ENCODE results near the gene P2RY6.
A peak's percentile ranks its signal among the peaks of the same experiment; 100 is the strongest.
"Not testable (repeated sequence)": the region's sequence is repeated elsewhere in the genome, so short reads cannot be mapped to it uniquely, and the experiment has no call there.

The P2RY6 gene

GRCh38 chr11:73274191-73274590 lies 2.1 kb downstream of the P2RY6 start:
- not testable (repeated sequence) for H3K27ac ChIP-seq; DNase-seq (ENCODE audit: low read depth, low spot score)

DNA sequence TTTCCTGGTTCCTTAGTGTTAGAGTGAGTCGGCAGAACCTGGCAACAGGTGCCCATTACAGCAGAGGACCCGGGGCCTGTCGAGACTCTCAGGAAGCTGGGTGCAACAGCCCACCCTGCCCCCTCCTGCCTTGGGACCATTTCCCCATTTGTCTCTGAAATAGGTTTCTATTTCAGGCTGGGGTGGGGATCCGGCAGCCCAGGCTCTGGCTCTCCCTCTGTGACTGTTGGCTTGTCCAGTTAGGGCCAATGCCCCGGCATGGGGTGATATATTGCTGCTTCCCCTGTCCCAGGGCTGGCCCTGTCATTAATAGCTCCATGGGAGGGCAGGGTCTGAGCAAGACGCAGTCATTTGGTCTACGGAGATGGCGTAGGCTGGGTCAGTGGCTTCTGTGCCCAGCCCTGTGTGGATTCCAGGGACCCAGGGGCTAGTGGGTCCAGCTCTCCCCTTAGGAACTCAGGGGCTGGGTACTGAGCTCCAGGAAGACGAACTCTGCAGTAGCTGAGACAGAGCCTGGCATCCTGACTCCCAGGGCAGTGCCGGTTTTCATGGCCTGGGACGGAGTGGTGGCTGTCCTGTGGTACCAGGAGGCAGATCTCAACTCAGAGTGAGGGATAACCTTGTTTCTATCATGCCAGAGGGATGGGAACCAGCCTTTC lies 2.7 kb downstream of the P2RY6 start:
- no peak for DNase-seq (ENCODE audit: low read depth, low spot score)
- no peak overlapping the region for H3K27ac ChIP-seq

DNA sequence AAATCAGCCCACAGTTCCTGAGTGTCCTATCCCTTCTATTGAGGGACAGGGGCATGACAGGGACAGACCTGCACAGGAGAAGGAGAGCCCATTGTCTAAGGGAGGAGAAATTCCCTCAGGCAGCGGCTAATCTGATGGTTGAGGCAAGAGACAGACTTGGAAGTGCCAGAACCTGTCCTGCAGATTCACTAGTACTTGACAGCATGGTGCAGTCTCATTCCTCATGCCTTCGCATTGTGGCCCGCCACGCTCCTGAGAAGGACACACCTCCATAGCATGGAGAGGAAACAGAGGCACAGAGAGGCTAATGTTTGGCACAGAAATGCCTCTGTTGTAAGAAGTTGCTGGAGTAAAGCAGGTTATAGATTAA lies 3.2 kb downstream of the P2RY6 start:
- no peak for DNase-seq (ENCODE audit: low read depth, low spot score)
- H3K27ac ChIP-seq = no peak overlapping the region

GRCh38 chr11:73277467-73277866 lies 5.3 kb downstream of the P2RY6 start:
- H3K27ac ChIP-seq = no peak overlapping the region
- DNase-seq (ENCODE audit: low read depth, low spot score) = no peak

- no peak for DNase-seq (ENCODE audit: low read depth, low spot score)
- H3K27ac ChIP-seq = no peak overlapping the region
Observed at GRCh38 chr11:73280626-73281025, 8.5 kb downstream of the P2RY6 start.

GRCh38 chr11:73281201-73281741 lies 9.1 kb downstream of the P2RY6 start:
- no peak for DNase-seq (ENCODE audit: low read depth, low spot score)
- H3K27ac ChIP-seq = no peak overlapping the region

GRCh38 chr11:73281796-73282660 lies 9.9 kb downstream of the P2RY6 start:
- no peak overlapping the region for H3K27ac ChIP-seq
- DNase-seq (ENCODE audit: low read depth, low spot score) = no peak

GRCh38 chr11:73283276-73284000 lies 11.3 kb downstream of the P2RY6 start:
- no peak overlapping the region for H3K27ac ChIP-seq
- no peak for DNase-seq (ENCODE audit: low read depth, low spot score)

DNA sequence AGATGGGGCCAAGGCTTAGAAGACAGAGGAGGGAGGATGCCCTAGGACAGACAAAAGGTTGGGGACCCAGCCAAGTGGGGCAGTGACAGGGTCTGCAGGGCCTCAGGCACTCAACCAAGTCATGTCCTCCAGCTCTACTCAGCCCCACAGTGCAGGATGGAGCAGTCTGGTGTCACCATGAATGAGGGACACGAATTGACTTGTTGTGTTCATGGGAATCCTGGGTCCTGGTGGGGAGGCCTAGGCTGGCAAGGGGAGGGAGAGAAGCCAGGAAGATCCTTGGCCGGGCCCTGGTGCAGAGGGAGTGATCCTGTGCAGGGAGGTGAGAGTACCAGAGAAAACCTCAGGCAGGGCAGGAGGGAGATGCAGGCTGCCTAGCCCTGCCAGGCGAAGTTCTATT lies 12.0 kb downstream of the P2RY6 start:
- no peak overlapping the region for H3K27ac ChIP-seq
- DNase-seq (ENCODE audit: low read depth, low spot score) = no peak

DNA sequence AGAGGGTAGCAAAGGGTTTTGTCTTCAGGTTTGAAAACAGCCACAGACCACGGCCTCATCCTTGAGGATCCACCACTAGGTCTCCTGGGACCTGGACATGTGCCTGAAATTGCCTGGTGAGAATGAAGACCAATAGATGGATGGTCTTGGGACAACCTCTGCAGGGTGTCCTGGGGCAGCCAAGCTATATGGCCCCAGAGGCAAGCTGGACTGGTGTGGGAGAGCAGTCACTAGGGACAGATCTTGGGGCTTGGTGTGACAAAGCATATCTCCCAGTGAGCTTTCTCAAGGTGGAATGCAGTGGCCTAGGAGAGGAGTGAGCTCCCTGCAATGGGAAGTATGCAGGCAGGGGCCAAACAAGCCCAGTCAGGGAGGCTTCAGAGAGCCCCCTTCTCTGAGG lies 13.6 kb downstream of the P2RY6 start:
- DNase-seq (ENCODE audit: low read depth, low spot score) = no peak
- H3K27ac ChIP-seq = no peak overlapping the region

DNA sequence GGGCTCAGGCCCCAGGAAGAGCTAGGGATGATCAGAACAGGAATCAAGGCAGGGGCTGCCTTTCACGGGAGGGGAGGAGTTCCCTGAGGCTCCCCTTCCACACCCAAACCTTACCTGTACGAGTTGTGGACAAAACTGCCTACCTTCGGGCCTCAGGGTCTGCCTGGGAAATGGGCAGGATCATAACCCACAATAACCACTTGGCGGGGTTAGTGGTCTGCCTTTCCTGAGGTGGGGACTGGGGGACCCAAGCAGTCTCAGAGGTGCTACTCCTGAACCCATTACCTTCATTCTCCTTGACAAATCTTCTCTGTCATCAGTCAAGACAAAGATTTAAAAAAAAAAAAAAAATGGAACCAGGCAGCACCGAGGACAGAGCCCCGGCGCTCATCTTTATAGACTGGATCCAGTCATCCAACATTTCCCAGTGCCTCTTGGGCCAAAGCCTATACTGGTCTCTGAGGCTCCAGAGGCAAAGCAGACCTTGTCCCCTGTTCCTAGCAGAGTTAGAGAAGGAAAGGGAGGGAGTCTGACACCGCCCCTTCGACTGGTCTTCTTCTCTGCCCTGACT lies 14.2 kb downstream of the P2RY6 start:
- no peak overlapping the region for H3K27ac ChIP-seq
- DNase-seq (ENCODE audit: low read depth, low spot score) = no peak

- no peak for DNase-seq (ENCODE audit: low read depth, low spot score)
- H3K27ac ChIP-seq = no peak overlapping the region
Observed at GRCh38 chr11:73287400-73288101, 15.4 kb downstream of the P2RY6 start.

DNA sequence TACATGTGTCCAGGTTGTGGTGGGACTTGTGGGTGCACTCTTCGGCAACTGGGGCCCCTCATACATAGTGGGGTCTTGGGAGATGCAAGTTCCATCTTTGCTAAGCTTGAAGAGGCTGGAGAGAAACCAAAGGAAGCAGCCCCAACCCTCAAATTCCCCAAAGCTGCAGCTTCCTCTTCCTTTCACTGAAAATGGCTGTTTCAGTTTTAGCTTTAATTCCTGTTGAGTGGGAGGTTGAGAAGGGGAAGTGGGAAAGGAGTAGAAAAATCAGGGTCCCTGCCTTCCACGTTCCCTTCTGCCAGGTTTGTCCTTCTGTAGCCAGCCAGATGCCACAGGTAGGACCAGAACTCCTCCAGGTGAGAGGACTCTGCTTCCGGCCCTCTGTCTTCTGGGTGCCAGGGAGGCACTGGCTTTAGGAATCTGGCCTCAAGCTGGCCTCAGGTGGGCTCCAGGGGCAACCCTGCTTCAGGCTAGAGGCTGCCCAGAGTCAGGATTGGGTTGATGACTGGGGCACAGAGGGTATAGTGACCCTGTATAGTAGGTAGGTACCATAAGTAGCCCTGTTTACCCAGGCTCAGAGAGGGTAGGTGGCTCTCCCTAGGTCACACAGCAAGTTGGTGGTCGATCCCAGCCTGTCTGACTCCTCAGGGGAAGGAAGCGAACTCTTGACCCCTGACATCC lies 16.2 kb downstream of the P2RY6 start:
- DNase-seq (ENCODE audit: low read depth, low spot score) = no peak
- H3K27ac ChIP-seq = peak overlapping the region; percentile 47

- no peak for DNase-seq (ENCODE audit: low read depth, low spot score)
- peak overlapping the region; percentile 47 for H3K27ac ChIP-seq
Observed at GRCh38 chr11:73288873-73289707, 17.0 kb downstream of the P2RY6 start.

- DNase-seq (ENCODE audit: low read depth, low spot score) = no peak
- no peak overlapping the region for H3K27ac ChIP-seq
Observed at GRCh38 chr11:73290536-73290935, 18.4 kb downstream of the P2RY6 start.

GRCh38 chr11:73291196-73291595 lies 19.1 kb downstream of the P2RY6 start:
- no peak for DNase-seq (ENCODE audit: low read depth, low spot score)

GRCh38 chr11:73291781-73292524 lies 19.8 kb downstream of the P2RY6 start:
- H3K27ac ChIP-seq = no peak overlapping the region
- no peak for DNase-seq (ENCODE audit: low read depth, low spot score)

More at GRCh38 chr11:73291196-73291595, 19.1 kb downstream of the P2RY6 start:
- H3K27ac ChIP-seq = no peak overlapping the region

- H3K27ac ChIP-seq = no peak overlapping the region
- DNase-seq (ENCODE audit: low read depth, low spot score) = no peak
Observed at GRCh38 chr11:73292525-73292894, 20.4 kb downstream of the P2RY6 start.
